ENCODE measurements around the gene TRMT61B. TPM values are rescaled to one million over a fixed set of nuclear protein-coding genes. Genes with fewer than 3 reads are reported as not detected.

TRMT61B gene
- total and polyA plus RNA-seq, 2 of the 13 experiments (the other 11 are each of a cell fraction or from before 2014, with no cell fraction given) = 19.7 to 23.5 TPM

GRCh38 chr2:28870146-28870891 lies at the start of gene TRMT61B (continued):
- TF ChIP-seq, protein P1, sequence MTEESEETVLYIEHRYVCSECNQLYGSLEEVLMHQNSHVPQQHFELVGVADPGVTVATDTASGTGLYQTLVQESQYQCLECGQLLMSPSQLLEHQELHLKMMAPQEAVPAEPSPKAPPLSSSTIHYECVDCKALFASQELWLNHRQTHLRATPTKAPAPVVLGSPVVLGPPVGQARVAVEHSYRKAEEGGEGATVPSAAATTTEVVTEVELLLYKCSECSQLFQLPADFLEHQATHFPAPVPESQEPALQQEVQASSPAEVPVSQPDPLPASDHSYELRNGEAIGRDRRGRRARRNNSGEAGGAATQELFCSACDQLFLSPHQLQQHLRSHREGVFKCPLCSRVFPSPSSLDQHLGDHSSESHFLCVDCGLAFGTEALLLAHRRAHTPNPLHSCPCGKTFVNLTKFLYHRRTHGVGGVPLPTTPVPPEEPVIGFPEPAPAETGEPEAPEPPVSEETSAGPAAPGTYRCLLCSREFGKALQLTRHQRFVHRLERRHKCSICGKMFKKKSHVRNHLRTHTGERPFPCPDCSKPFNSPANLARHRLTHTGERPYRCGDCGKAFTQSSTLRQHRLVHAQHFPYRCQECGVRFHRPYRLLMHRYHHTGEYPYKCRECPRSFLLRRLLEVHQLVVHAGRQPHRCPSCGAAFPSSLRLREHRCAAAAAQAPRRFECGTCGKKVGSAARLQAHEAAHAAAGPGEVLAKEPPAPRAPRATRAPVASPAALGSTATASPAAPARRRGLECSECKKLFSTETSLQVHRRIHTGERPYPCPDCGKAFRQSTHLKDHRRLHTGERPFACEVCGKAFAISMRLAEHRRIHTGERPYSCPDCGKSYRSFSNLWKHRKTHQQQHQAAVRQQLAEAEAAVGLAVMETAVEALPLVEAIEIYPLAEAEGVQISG (CRISPR knock-in tag; IDR thresholded peaks at IDR 0.05) = peak; percentile 96
- TF ChIP-seq SP1 (IDR thresholded peaks at IDR 0.05) (no peak), SP1 (CRISPR knock-in tag; IDR thresholded peaks at IDR 0.05) (peak; percentile 95), GZF1 (CRISPR knock-in tag; IDR thresholded peaks at IDR 0.05) (0 out of 2 replicates have a peak, but pooled peaks have one; percentile 21), RBM39 (IDR thresholded peaks at IDR 0.05; ENCODE audit: low read depth, low read length, poor library complexity, severe bottlenecking) (peak; percentile 63), ZNF101 (CRISPR knock-in tag; IDR thresholded peaks at IDR 0.05; ENCODE audit: borderline replicate concordance, low read depth) (no peak; the same call in 1 of the 2 replicates), ZNF773 (CRISPR knock-in tag; IDR thresholded peaks at IDR 0.05; ENCODE audit: borderline replicate concordance) (no peak), RBFOX2 (IDR thresholded peaks at IDR 0.05; ENCODE audit: low read depth, low read length) (peak; percentile 93), MED13 (CRISPR knock-in tag; IDR thresholded peaks at IDR 0.05) (no peak), KAT7 (CRISPR knock-in tag; IDR thresholded peaks at IDR 0.05; ENCODE audit: borderline replicate concordance) (peak; percentile 99), GFI1 (CRISPR knock-in tag; IDR thresholded peaks at IDR 0.05; ENCODE audit: borderline replicate concordance) (no peak; the same call in 1 of the 2 replicates), ZNF44 (CRISPR knock-in tag; IDR thresholded peaks at IDR 0.05) (peak; percentile 100), RARG (CRISPR knock-in tag; IDR thresholded peaks at IDR 0.05; ENCODE audit: low read depth) (0 out of 2 replicates have a peak, but pooled peaks have one; percentile 55), ARHGAP35 (CRISPR knock-in tag; IDR thresholded peaks at IDR 0.05; ENCODE audit: borderline replicate concordance) (peak; percentile 92), ZNF124 (CRISPR knock-in tag; IDR thresholded peaks at IDR 0.05) (peak; percentile 78), EEA1 (CRISPR knock-in tag; IDR thresholded peaks at IDR 0.05; ENCODE audit: borderline replicate concordance) (peak; percentile 25; the same call in 1 of the 2 replicates), ZMYM4 (CRISPR knock-in tag; IDR thresholded peaks at IDR 0.05) (peak; percentile 100)
- TF ChIP-seq, protein P2, sequence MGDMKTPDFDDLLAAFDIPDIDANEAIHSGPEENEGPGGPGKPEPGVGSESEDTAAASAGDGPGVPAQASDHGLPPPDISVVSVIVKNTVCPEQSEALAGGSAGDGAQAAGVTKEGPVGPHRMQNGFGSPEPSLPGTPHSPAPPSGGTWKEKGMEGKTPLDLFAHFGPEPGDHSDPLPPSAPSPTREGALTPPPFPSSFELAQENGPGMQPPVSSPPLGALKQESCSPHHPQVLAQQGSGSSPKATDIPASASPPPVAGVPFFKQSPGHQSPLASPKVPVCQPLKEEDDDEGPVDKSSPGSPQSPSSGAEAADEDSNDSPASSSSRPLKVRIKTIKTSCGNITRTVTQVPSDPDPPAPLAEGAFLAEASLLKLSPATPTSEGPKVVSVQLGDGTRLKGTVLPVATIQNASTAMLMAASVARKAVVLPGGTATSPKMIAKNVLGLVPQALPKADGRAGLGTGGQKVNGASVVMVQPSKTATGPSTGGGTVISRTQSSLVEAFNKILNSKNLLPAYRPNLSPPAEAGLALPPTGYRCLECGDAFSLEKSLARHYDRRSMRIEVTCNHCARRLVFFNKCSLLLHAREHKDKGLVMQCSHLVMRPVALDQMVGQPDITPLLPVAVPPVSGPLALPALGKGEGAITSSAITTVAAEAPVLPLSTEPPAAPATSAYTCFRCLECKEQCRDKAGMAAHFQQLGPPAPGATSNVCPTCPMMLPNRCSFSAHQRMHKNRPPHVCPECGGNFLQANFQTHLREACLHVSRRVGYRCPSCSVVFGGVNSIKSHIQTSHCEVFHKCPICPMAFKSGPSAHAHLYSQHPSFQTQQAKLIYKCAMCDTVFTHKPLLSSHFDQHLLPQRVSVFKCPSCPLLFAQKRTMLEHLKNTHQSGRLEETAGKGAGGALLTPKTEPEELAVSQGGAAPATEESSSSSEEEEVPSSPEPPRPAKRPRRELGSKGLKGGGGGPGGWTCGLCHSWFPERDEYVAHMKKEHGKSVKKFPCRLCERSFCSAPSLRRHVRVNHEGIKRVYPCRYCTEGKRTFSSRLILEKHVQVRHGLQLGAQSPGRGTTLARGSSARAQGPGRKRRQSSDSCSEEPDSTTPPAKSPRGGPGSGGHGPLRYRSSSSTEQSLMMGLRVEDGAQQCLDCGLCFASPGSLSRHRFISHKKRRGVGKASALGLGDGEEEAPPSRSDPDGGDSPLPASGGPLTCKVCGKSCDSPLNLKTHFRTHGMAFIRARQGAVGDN (CRISPR knock-in tag; IDR thresholded peaks at IDR 0.05) = peak; percentile 98
- TF ChIP-seq, protein P3, sequence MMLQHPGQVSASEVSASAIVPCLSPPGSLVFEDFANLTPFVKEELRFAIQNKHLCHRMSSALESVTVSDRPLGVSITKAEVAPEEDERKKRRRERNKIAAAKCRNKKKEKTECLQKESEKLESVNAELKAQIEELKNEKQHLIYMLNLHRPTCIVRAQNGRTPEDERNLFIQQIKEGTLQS (CRISPR knock-in tag; IDR thresholded peaks at IDR 0.05) = peak; percentile 67; the same call in 1 of the 2 replicates
